ENCODE data around the gene SKOR2.
A peak's percentile ranks its signal among the peaks of the same experiment; 100 is the strongest.
"Not testable (repeated sequence)": the region's sequence is repeated elsewhere in the genome, so short reads cannot be mapped to it uniquely, and the experiment has no call there.

Gene SKOR2

DNA sequence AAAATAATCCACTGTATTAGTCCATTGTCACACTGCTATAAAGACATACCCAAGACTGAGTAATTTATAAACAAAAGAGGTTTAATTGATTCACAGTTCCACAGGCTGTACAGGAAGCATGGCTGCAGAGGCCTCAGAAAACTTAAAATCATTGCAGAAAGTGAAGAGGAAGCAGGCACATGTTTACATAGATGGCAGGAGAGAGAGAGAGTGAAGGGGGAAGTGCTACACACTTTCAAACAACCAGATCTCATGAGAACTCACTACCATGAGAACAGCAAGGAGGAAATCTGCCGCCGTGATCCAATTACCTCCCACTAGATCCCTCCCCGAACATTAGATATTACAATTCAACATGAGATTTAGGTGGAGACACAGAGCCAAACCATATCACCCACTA, 55.5 kb downstream of the SKOR2 start:
- DNase-seq, ATAC-seq: not testable (repeated sequence)

DNA sequence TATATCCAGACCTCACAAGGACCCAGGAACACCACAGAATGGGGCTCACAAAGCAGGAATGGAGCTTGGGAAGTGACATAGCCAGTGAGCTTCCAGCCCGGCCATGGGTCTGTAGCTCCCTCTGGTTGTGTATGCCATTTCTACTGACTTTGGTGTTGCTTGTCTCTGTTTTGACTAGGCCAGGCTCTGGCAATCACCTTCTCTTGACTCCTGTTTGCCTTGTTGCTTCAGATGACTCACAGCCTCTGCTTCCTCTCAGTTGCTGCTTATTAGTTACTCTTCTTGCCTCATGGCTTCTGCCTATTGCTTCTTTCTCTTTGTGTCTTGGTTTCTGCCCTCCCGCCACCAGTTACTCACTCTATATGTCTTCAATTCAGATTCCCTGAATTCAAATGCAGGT, 59.5 kb downstream of the SKOR2 start:
- no peak for ATAC-seq
- DNase-seq = no peak

DNA sequence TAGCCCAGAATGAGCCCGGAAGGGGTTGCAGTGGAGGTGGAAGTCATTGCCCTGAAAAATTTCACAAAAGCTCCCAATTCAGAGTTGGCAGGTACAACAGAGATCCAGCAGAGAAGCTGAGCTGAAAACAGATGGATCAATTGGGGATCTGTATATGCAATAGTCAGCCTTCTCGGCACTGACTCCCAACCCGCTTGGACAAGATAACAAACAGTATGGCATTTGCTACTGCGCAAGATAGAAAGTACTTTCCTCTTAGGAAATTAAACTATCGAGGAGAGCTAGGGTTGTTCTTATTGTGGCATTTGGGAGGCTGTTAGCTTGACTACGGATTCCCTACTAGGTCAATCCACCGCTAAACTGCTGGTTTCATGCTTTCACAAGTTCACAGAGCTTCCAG, 63.7 kb downstream of the SKOR2 start:
- ATAC-seq (no peak), DNase-seq (no peak)

DNA sequence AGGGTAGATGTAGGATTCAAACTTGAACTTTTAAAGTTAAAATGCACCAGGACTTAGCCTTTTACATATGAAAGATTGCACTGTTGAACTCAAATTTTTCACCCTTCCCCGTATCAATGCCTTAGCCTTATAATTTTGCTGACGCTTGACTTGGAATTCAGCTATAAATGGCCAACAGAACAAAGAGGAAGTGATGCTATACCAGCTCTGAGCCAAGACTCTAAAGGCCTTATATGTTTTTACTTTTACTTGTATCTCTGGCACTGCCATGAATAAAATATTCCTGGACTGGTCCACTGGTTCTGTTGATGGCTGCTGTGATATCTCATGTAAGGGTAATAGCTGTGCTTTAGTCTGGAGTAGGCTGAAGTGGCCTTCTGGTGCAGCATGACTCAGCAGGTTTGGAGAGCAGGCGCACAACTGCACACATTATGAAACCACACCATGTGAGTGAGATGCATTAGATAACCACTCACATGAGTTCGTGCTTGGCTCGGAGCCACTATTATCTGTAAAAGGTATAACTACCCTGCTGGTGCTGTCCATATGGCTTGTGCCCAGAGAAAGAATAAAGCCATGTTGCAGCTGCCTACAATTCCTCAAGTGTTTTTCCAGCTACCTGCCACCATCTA, 66.9 kb downstream of the SKOR2 start:
- no peak for DNase-seq
- ATAC-seq = no peak

DNA sequence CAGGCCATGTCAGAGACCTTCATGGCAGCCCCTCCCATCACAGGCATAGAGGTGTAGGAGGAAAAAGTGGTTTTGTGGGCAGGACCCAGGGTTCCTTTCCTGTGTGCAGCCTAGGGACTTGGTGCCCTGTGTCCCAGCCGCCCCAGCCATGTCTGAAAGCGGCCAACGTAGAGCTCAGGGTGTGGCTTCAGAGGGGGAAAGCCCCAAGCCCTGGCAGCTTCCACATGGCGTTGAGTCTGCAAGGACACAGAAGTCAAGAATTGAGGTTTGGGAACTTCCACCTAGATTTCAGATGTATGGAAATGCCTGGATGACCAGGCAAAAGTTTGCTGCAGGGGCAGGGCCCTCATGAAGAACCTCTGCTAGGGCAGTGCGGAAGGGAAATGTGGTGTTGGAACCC, 69.3 kb downstream of the SKOR2 start:
- ATAC-seq, DNase-seq: not testable (repeated sequence)

DNA sequence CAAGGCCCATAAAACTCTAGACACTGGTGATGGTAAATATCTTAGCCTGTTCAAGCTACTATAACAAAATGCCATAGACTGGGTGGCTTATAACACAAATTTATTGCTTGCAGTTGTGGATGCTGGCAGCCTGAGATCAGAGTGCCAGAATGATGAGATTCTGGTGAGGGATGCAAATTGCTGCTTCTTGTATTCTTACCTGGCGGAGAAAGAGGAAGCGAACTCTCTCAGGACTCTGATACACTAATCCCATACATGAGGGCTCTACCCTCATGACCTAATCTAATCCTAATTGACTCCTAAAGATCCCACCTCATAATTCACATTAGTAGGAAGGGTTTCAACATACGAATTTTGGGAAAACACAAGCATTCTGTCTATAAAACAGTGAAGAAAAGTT, 70.7 kb downstream of the SKOR2 start:
- ATAC-seq = no peak
- no peak for DNase-seq

DNA sequence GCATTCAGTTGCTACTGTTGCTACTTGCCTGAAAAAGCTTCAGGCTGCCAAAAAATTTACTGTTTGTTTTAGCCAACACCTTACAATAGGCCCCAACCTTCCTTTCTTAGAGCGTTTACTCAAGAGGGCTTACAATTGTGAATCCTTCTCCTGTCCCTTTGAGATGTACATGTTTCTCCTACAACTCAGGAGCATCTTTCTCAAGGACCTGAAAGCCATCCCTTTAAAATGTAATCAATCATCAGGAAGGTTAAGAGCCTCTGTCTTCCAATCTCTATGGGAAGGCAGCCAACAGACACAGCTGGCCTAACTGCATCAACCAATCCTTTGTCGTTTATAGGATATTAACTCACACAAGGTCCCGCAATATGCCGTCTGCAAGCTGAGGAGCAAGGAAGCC, 71.9 kb downstream of the SKOR2 start:
- no peak for DNase-seq
- no peak for ATAC-seq

DNA sequence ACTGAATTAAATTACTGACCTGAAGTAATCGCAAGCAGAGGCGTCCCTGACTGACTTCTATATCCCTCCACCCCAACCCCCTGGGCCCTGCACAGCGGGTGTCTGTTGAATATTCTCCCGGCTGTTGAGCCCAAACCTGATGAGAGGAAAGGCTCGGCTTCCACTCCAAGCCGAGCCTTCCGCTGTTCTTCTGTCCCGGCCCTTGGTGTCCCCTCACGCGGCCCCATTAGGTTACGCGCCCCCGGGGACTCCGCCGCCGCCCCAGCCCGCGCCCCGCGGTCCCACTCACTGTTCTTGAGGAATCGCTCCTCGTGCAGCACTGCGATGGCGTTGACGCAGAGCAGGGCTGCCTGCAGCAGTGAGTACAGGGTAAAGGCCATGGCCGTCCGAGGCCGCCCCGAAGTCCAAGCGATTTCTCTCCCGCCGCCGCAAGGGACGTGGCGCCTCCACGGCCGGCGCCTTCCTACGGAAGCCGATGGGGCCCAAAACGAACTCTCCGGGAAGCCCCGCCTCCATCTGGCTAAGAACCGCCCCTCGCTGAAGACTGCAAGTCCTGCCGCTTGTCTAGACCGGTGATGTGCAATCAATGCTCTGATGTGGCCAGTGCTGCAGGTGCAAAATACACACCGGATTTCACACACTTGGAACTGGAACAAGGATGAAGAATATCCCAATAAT, 75.4 kb downstream of the SKOR2 start, which contains the start of gene IER3IP1:
Gene IER3IP1, minus strand, starts transcription at position 467 of the 678 bp plus-strand sequence. Its CDS starts 87 bp downstream, at position 380.
- DNase-seq = peak; percentile 93

DNA sequence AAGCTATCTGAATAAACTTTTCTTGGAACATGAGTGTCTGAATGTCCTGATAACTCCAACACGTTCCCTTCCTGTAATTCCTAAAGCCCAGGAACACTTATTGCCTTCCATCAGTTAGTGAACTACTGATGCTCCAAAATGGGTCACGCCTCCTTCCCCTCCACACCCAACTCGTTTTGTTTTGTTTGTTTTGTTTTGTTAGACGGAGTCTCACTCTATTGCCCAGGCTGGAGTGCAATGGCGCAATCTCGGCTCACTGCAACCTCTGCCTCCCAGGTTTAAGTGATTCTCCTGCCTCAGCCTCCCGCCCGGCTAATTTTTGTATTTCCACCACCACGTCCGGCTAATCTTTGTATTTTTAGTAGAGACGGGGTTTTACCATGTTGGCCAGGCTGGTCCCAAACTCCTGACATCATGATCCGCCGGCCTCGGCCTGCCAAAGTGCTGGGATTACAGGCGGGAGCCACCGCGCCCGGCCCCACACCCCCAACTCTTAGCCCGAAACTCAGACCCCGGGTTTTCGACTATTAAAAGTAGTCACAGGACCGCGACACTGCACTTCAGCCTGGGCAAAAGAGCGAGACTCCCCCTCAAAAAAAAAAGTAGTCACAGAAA, 76.1 kb downstream of the SKOR2 start:
- DNase-seq = no peak
- no peak for ATAC-seq

More for the DNA sequence above, 75.4 kb downstream of the SKOR2 start, which contains the start of gene IER3IP1:
- peak; percentile 91 for ATAC-seq

DNA sequence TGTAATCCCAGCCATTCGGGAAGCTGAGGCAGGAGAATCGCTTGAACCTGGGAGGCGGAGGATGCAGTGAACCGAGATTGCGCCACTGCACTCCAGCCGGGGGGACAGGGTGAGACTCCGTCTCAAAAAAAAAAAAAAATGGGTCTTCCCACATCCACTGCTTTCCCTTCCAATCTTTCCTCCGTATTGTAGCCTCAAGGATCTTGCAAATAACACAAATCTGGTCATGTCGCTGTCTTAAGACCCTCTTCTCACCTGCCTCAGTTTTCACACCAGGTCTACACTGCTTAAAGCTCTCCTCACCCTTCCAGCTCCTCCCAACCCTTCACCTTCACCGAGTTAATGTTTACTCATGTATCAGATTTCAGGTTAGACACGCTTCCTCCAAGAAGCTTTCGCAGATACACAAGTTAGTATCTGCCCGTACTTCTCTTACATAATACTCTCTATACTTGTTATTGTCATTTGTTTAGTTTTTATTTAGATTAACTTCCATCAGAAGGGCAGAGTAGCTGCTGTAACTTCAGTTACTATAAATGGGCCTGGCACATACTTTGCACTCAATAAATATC, 76.8 kb downstream of the SKOR2 start:
- DNase-seq (no peak), ATAC-seq (no peak)

DNA sequence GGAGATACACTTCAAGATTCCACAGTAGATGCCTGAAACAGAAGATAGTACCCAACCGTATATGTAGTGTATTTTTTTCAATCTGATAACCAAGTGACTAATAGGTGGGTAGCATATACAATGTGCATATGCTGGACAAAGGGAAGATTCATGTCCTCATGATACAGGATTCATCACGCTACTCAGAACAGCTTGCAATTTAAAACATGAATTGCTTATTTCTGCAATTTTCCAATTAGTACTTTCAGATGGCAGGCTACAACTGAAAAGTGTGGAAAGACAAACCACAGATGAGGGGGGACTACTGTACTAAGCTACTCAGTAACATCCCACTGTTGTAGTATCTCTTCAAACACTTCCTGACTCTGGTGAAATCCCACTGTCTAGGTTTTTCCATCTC, 79.0 kb downstream of the SKOR2 start:
- DNase-seq (no peak), ATAC-seq (no peak)

DNA sequence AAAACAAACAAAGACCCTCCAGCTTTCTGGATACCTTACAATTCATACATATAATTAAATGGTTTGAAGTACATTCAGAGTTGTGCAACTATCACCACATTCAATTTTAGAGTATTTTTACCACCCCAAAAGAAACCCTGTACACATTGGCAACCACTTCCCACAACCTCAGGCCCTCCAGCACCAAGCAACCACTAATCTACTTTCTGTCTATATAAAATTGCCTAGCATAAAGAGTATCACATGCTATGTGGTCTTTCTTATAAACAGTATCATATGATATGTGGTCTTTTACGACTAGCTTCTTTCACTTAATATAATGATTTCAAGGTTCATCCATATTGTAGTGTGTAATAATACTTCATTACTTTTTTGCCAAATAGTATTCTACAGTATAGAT, 82.5 kb downstream of the SKOR2 start:
- ATAC-seq (no peak), DNase-seq (no peak)

DNA sequence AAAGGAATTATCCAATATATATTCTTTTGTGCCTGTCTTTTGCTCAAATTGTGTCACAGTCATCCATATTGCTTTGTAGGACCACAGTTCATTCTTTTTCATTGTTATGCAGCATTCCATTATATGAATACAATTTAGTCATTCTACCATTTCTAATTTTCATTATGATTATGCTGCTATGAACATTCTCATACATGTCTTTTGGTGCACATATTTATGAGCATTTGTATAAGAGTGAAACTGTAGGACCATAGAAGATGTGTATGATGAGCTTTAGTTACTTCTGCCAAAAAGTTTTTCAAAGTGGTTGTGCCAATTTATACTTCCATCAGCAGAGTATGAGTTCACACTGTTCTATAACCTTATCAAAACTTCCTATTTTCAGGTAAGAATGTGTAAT, 83.0 kb downstream of the SKOR2 start:
- ATAC-seq (no peak), DNase-seq (no peak)

DNA sequence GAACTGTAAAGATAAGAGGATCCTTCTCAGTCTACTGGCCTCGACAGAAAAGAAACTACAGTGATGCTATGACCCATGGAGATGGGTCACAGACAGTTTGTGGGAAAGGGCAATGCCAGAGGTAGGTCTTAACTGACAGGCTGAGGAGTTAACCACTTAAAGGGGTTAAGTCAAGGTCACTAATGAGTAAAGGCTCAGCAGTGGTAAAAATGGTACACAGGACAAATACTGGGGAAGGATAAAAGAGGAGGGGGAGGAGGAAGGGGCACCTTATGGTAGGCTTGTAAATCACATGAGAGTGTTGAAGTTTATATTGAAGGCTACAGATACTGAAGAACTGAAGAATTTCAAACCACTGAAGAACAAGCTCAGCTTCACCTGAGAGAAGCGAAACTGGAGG, 85.2 kb downstream of the SKOR2 start:
- ATAC-seq (no peak), DNase-seq (no peak)

DNA sequence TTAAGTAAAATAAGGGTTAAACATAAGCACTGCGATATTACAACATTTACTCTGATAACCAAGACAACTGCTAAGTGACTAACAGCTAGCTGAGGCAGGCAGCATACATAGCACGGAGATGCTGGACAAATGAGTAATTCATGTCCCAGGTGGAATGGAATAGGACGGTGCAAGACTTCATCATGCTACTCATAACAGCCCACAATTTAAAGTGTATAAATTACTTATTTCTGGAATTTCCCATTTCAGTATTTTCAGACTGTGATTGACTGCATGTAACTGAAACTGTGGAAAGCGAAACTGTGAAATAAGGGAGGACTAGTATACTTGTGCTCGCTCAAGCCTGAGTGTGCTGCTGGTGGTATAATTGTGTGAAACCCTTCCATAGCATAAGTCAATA, 88.2 kb downstream of the SKOR2 start:
- DNase-seq (no peak), ATAC-seq (peak; percentile 95)

DNA sequence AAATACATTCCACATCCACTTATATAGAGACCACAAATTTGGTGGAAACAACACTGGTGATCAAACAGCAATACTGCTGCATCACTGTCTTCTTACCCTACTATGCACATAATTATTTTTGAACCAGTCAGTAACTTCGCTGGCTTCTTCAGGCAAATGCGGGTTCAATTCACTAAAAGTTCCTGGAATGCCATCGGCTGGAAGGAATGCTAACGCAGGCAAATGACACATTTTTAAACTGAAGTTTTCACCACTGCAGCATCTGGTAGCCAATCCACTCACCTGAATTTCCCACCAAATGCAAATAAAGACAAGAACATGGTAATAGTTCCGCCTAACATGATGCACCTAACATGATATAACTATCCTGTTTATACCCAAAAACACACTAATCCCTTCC, 91.2 kb downstream of the SKOR2 start:
- ATAC-seq (no peak), DNase-seq (no peak)

DNA sequence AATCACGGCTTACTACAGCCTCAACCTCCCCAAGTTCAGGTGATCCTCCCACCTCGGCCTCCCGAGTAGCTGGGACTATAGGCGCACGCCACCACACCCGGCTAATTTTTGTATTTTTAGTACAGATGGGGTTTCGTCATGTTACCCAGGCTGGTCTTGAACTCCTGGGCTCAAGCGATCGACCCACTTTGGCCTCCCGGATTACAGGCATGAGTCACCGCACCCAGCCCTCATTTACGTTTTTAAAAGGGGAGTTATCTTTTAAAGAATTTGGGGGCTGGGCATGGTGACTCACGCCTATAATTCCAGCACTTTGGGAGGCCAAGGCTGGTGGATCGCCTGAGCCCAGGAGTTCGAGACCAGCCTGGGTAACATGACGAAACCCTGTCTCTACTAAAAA, 93.1 kb downstream of the SKOR2 start:
- DNase-seq, ATAC-seq: not testable (repeated sequence)
